Upper lobe of left lung (tissue), 6 donors: Measurements from ENCODE around the gene WDR5B. TPM values are rescaled to one million over a fixed set of nuclear protein-coding genes. Genes with fewer than 3 reads are reported as not detected.

Source experiments
- ATAC-seq, 2 donors: fragments of 200-7000 bp; cut with Tn5 transposase; one replicate each; pipeline ENCODE4 v1.9.1; 2022; ENCODE audit warnings: mild to moderate bottlenecking in 2 of 2, moderate library complexity in 2 of 2; ENCODE audit not compliant: low FRiP score in 2 of 2
- DNase-seq, 2 donors: peaks; one replicate each; pipeline ENCODE4 v3.0.0-alpha.2; 2019 to 2020
- H3K27ac ChIP-seq, 4 donors: fragments of 200-600 bp; sonication (generic); one replicate each; pipeline ENCODE4 v1.5.1; 2016 to 2019
- H3K27me3 ChIP-seq, 4 donors: fragments of 200-600 bp; sonication (generic); one replicate each; pipeline ENCODE4 v1.5.1; 2017 to 2019
- H3K36me3 ChIP-seq, 4 donors: fragments of 200-600 bp; sonication (generic); one replicate each; pipeline ENCODE4 v1.5.1; 2016 to 2019
- H3K4me1 ChIP-seq, 4 donors: fragments of 200-600 bp; sonication (generic); one replicate each; pipeline ENCODE4 v1.5.1; 2018 to 2019
- H3K4me3 ChIP-seq, 4 donors: fragments of 200-600 bp; sonication (generic); one replicate each; pipeline ENCODE4 v1.5.1; 2017 to 2019; ENCODE audit warnings: mild to moderate bottlenecking in 2 of 4, moderate library complexity in 1 of 4
- H3K9me3 ChIP-seq, 4 donors: fragments of 200-600 bp; sonication (generic); one replicate each; pipeline ENCODE4 v1.5.1; 2018 to 2019
- CTCF ChIP-seq, 6 experiments: fragments of 450-650 bp in 4 of 6; fragments of 200-600 bp in 2 of 6; sonication (generic) in 2 of 6; IDR thresholded peaks; one replicate each; pipeline ENCODE4 v1.5.1; 2016 to 2019; ENCODE audit warnings: antibody characterized with exemption in 6 of 6
- EP300 ChIP-seq, 4 donors: sonication (generic); formaldehyde crosslinking; IDR thresholded peaks; one replicate each; pipeline ENCODE4 v1.5.1; 2017; ENCODE audit warnings: antibody characterized with exemption in 4 of 4, control low read depth in 2 of 4
- POLR2A ChIP-seq, 4 donors: fragments of 450-650 bp; IDR thresholded peaks; one replicate each; pipeline ENCODE4 v1.5.1; 2016 to 2017; ENCODE audit warnings: antibody characterized with exemption in 4 of 4, mild to moderate bottlenecking in 2 of 4
- POLR2AphosphoS5 ChIP-seq, 2 donors: sonication (generic); formaldehyde crosslinking; IDR thresholded peaks; one replicate each; pipeline ENCODE4 v1.5.1; 2017; ENCODE audit warnings: antibody characterized with exemption in 2 of 2
- WGBS, 2 donors: methylation state at CpG; one replicate each; pipeline ENCODE4 v1.1.5; 2017 to 2018; 5-methylcytosine and 5-hydroxymethylcytosine counted together
- total RNA-seq, 6 donors: library from RNA; depleted of rRNA in 4 of 6; stranded (reverse); fragments of >200 nt in 4 of 6; gene quantifications; one replicate each; pipeline versions ENCODE4 v1.1.0 to v1.2.1, GENCODE V29; 2016 to 2021
- donor health status: DM: no; HTN: no; CAD: no; lungs with moderate emphysema.
- donor health status: DM: no; HTN: yes; CAD: no; lungs with severe emphysema.

Gene WDR5B
- total RNA-seq, 6 donors from 2014 or later = 2.0 to 8.4 (median 5.4) TPM

GRCh38 chr3:122389892-122390291 lies 26.0 kb downstream of the WDR5B start:
- Histone ChIP-seq H3K4me1 (peaks cover 0 to 7% (median 3%) of the 10 kb centered on the region in 4 donors), H3K27me3 (no peaks in the 10 kb centered on the region), H3K27ac (peak overlapping the region in 1 of 4 donors; percentile 51), H3K9me3 (no peaks in the 10 kb centered on the region), H3K4me3 (no peak overlapping the region), H3K36me3 (no peaks in the 10 kb centered on the region)
- no peak for DNase-seq
- ATAC-seq = no peak
- TF ChIP-seq CTCF (IDR thresholded peaks at IDR 0.05) (no peak), EP300 (IDR thresholded peaks at IDR 0.05) (no peak), POLR2A (IDR thresholded peaks at IDR 0.05) (no peak), POLR2AphosphoS5 (IDR thresholded peaks at IDR 0.05) (no peak)
- WGBS, 2 donors = 85 to 91% methylated on average over 4 of the region's 4 CpGs

GRCh38 chr3:122389197-122389596 lies 26.7 kb downstream of the WDR5B start:
- no peak for DNase-seq
- TF ChIP-seq CTCF (IDR thresholded peaks at IDR 0.05) = no peak
- no peak for TF ChIP-seq EP300 (IDR thresholded peaks at IDR 0.05)
- no peaks in the 10 kb centered on the region for H3K9me3 ChIP-seq
- H3K4me3 ChIP-seq = no peak overlapping the region
- ATAC-seq = no peak
- H3K4me1 ChIP-seq = peaks cover 0 to 14% (median 8%) of the 10 kb centered on the region in 4 donors
- no peaks in the 10 kb centered on the region for H3K36me3 ChIP-seq
- H3K27ac ChIP-seq = no peak overlapping the region
- H3K27me3 ChIP-seq = no peaks in the 10 kb centered on the region

GRCh38 chr3:122387709-122388108 lies 28.2 kb downstream of the WDR5B start:
- Histone ChIP-seq H3K9me3 (no peaks in the 10 kb centered on the region), H3K36me3 (no peaks in the 10 kb centered on the region), H3K4me1 (peaks cover 1 to 15% (median 8%) of the 10 kb centered on the region in 4 donors), H3K4me3 (no peak overlapping the region), H3K27me3 (no peaks in the 10 kb centered on the region), H3K27ac (no peak overlapping the region)
- no peak for TF ChIP-seq POLR2A (IDR thresholded peaks at IDR 0.05)
- TF ChIP-seq CTCF (IDR thresholded peaks at IDR 0.05) = no peak
- TF ChIP-seq POLR2AphosphoS5 (IDR thresholded peaks at IDR 0.05) = no peak
- no peak for TF ChIP-seq EP300 (IDR thresholded peaks at IDR 0.05)
- ATAC-seq (no peak), DNase-seq (no peak)
- WGBS, 2 donors = 88 to 97% methylated on average over 3 of the region's 3 CpGs

GRCh38 chr3:122383771-122384697 lies 31.8 kb downstream of the WDR5B start, which contains the start of gene FAM162A:
Gene FAM162A, plus strand, starts transcription at chr3:122384182. Its CDS starts 84 bp downstream, at chr3:122384266.
- peak; percentile 97 to 100 for DNase-seq
- peak in 3 of 4 donors; percentile 78 to 94 (median 90) for TF ChIP-seq POLR2A (IDR thresholded peaks at IDR 0.05)
- peak; percentile 90 to 97 for TF ChIP-seq POLR2AphosphoS5 (IDR thresholded peaks at IDR 0.05)
- TF ChIP-seq EP300 (IDR thresholded peaks at IDR 0.05) = no peak
- TF ChIP-seq CTCF (IDR thresholded peaks at IDR 0.05) = peak; percentile 52 to 81 (median 68)
- 0 to 1% methylated on average over 26 to 43 of the region's 52 CpGs for WGBS, 2 donors
- peak; percentile 99 for ATAC-seq
- no peaks in the 10 kb centered on the region for H3K27me3 ChIP-seq
- peaks cover 9 to 25% (median 15%) of the 10 kb centered on the region in 4 donors for H3K4me1 ChIP-seq
- H3K9me3 ChIP-seq = no peaks in the 10 kb centered on the region
- peak within 1 kb of the TSS; percentile 87 to 92 (median 89) for H3K27ac ChIP-seq
- H3K36me3 ChIP-seq = no peaks in the 10 kb centered on the region
- peak within 1 kb of the TSS; percentile 39 to 91 (median 66) for H3K4me3 ChIP-seq
